ENCODE measurements around the gene HSDL1.

DNA sequence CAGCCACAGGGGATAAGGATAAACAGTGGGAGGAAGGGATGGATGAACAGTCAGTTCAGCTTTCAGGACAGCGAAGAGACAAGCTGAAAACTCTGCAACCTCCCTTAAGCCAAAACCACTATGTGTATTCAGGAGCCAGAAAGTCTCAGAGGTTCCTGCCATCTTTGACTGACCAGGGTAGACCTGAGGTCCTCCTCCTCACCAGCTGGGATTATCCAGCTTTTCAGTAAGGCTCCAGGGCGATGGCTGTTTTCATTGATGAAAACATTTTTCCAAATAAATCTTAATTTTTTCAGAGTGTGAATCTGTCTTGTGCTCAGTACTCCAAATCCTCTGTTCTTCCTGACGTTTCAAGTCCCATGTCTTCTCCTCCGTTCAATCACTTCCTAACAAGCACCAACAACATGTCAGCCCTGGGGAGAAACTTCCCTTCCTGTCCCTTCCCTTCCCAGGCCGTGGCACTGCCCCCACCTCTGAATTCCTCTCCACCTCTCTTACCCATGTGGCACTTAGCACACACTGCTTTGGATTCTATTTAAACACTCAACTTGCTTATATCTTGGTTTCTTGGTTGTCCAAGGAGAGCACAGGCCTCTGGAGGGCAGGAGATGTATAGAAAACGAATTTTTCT lies 5.2 kb downstream of the HSDL1 start:
- TF ChIP-seq POLR2AphosphoS5 (IDR thresholded peaks at IDR 0.05) = no peak
- TF ChIP-seq, protein P1, sequence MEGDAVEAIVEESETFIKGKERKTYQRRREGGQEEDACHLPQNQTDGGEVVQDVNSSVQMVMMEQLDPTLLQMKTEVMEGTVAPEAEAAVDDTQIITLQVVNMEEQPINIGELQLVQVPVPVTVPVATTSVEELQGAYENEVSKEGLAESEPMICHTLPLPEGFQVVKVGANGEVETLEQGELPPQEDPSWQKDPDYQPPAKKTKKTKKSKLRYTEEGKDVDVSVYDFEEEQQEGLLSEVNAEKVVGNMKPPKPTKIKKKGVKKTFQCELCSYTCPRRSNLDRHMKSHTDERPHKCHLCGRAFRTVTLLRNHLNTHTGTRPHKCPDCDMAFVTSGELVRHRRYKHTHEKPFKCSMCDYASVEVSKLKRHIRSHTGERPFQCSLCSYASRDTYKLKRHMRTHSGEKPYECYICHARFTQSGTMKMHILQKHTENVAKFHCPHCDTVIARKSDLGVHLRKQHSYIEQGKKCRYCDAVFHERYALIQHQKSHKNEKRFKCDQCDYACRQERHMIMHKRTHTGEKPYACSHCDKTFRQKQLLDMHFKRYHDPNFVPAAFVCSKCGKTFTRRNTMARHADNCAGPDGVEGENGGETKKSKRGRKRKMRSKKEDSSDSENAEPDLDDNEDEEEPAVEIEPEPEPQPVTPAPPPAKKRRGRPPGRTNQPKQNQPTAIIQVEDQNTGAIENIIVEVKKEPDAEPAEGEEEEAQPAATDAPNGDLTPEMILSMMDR (IDR thresholded peaks at IDR 0.05) = no peak
- TF ChIP-seq EP300 (IDR thresholded peaks at IDR 0.05) = no peak
- TF ChIP-seq POLR2A (IDR thresholded peaks at IDR 0.05) = no peak
